Measurements from ENCODE around the gene DNAH2.

- no peak for TF ChIP-seq PBX3 (IDR thresholded peaks at IDR 0.05)
- TF ChIP-seq CTCF (IDR thresholded peaks at IDR 0.05): no peak
- no peak for TF ChIP-seq RAD21 (IDR thresholded peaks at IDR 0.05; ENCODE audit: low read length)
- TF ChIP-seq POLR2AphosphoS5 (IDR thresholded peaks at IDR 0.05; ENCODE audit: low read depth, low read length): no peak
- TF ChIP-seq YY1 (IDR thresholded peaks at IDR 0.05; ENCODE audit: low read depth): no peak
- no peak for TF ChIP-seq EP300 (IDR thresholded peaks at IDR 0.05; ENCODE audit: borderline replicate concordance in 1 of 2, low read depth in 1 of 2, low read length in 1 of 2)
- TF ChIP-seq ZBTB33 (IDR thresholded peaks at IDR 0.05; ENCODE audit: borderline replicate concordance, low read depth): no peak
These were observed 106.0 kb downstream of the DNAH2 start for GRCh38 chr17:7823581-7824001.

All from SK-N-SH (cell line).